Measurements from ENCODE around the gene CAGE1.
"Not testable (repeated sequence)": the region's sequence is repeated elsewhere in the genome, so short reads cannot be mapped to it uniquely, and the experiment has no call there.

DNA sequence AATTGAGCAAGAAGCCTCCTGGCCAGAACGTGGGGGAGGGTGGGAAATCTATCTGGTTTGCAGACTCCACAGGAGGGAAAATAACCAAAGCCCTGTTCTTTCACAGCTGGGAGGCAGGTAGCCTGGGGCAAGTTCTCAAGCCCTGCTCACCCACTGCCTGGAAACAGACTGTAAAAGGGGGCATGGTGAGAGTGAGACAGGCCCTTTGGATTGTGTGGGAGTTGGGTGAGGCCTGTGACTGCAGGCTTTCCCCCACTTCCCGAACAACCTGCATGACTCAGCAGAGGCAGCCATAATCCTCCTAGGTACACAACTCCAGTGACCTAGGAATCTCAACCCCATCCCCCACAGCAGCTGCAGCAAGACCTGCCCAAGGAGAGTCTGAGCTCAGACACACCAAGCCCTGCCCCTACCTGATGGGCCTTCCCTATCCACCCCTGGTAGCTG is 42.0 kb downstream of the CAGE1 start:
- TF ChIP-seq, protein P1, sequence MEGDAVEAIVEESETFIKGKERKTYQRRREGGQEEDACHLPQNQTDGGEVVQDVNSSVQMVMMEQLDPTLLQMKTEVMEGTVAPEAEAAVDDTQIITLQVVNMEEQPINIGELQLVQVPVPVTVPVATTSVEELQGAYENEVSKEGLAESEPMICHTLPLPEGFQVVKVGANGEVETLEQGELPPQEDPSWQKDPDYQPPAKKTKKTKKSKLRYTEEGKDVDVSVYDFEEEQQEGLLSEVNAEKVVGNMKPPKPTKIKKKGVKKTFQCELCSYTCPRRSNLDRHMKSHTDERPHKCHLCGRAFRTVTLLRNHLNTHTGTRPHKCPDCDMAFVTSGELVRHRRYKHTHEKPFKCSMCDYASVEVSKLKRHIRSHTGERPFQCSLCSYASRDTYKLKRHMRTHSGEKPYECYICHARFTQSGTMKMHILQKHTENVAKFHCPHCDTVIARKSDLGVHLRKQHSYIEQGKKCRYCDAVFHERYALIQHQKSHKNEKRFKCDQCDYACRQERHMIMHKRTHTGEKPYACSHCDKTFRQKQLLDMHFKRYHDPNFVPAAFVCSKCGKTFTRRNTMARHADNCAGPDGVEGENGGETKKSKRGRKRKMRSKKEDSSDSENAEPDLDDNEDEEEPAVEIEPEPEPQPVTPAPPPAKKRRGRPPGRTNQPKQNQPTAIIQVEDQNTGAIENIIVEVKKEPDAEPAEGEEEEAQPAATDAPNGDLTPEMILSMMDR (optimal IDR thresholded peaks at IDR 0.05 in 1 of 3, IDR thresholded peaks at IDR 0.05 in 1 of 3, conservative IDR thresholded peaks at IDR 0.05 in 1 of 3; ENCODE audit: extremely low read depth in 1 of 3, insufficient read depth in 2 of 3, low read length in 3 of 3), result not testable (repeated sequence)
- TF ChIP-seq EZH2 (IDR thresholded peaks at IDR 0.05; ENCODE audit: low read length), result not testable (repeated sequence)

All from keratinocyte (primary cell).